ENCODE measurements around the gene STK24.

DNA sequence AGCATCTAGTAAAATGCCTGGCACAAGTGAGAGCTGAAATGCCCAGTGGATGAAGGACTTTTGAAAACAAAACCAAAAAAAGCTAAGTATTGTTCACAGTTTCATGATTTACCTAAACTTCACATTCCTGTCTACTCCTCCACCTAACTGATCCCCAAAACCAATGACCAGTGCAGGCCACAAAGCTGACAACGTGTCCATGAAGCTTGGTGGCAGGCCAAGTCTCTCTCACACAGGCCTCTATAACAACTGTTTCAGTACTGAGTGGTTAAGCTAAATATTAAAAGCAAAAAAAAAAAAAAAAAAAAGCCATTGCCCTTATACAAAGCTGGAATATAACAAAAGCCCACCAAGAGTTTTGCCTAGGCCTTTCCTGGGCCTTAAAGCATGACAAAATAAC, 36.4 kb downstream of the STK24 start:
- TF ChIP-seq, protein P1, sequence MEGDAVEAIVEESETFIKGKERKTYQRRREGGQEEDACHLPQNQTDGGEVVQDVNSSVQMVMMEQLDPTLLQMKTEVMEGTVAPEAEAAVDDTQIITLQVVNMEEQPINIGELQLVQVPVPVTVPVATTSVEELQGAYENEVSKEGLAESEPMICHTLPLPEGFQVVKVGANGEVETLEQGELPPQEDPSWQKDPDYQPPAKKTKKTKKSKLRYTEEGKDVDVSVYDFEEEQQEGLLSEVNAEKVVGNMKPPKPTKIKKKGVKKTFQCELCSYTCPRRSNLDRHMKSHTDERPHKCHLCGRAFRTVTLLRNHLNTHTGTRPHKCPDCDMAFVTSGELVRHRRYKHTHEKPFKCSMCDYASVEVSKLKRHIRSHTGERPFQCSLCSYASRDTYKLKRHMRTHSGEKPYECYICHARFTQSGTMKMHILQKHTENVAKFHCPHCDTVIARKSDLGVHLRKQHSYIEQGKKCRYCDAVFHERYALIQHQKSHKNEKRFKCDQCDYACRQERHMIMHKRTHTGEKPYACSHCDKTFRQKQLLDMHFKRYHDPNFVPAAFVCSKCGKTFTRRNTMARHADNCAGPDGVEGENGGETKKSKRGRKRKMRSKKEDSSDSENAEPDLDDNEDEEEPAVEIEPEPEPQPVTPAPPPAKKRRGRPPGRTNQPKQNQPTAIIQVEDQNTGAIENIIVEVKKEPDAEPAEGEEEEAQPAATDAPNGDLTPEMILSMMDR (IDR thresholded peaks at IDR 0.05; ENCODE audit: low read depth, low read length) = no peak
- no peak for TF ChIP-seq EZH2phosphoT487 (IDR thresholded peaks at IDR 0.05; ENCODE audit: low read depth)

Measured in OCI-LY3 (cell line).